ENCODE measurements around the gene F10. TPM values are rescaled to one million over a fixed set of nuclear protein-coding genes. Genes with fewer than 3 reads are reported as not detected.

Gene F10
- total RNA-seq: 10 to 100 TPM in 1 of 4 donors, 1 to 10 TPM in 2, under 1 TPM in 1; 0.61 to 21.6 (median 4.5) TPM

DNA sequence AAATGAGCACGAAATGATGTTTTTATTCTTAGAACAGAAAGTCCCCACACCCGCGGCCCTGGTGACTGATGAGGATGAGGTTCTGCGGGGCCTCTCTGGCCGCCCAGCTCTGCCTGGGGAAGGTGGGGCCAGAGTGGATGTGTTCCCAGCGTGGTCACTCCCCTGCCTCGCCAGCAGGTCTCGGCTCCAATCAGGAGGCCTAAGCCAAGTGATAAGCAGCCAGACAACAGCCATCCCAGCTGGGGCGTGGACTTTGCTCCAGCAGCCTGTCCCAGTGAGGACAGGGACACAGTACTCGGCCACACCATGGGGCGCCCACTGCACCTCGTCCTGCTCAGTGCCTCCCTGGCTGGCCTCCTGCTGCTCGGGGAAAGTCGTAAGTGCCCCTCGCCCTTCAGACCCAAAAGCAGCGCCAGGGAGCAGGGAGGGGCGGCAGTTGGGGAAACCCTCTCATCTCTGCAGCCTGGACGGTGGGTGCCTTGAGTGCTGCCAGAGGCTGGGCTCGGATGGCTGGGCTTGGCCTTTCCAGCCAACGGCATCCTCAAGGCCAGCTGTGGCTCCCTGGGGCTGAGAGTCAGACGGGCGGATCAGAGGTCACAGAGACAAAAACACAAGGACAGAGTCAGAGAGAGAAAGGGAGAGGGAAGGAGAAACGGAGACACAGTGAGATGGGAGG lies at the start of gene F10:
Gene F10 (plus strand): TSS at position 250 of the 676 bp plus-strand sequence. CDS start 57 bp downstream, at position 307.
- peak in 1 of 4 donors; percentile 28 for TF ChIP-seq POLR2A (IDR thresholded peaks at IDR 0.05)
- TF ChIP-seq, protein P1, sequence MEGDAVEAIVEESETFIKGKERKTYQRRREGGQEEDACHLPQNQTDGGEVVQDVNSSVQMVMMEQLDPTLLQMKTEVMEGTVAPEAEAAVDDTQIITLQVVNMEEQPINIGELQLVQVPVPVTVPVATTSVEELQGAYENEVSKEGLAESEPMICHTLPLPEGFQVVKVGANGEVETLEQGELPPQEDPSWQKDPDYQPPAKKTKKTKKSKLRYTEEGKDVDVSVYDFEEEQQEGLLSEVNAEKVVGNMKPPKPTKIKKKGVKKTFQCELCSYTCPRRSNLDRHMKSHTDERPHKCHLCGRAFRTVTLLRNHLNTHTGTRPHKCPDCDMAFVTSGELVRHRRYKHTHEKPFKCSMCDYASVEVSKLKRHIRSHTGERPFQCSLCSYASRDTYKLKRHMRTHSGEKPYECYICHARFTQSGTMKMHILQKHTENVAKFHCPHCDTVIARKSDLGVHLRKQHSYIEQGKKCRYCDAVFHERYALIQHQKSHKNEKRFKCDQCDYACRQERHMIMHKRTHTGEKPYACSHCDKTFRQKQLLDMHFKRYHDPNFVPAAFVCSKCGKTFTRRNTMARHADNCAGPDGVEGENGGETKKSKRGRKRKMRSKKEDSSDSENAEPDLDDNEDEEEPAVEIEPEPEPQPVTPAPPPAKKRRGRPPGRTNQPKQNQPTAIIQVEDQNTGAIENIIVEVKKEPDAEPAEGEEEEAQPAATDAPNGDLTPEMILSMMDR (IDR thresholded peaks at IDR 0.05): no peak
- intact Hi-C loops (cut with DNase I): no loop called here
- no peak for DNase-seq
- peak within 1 kb of the TSS; percentile 47 to 86 (median 75) for H3K27ac ChIP-seq
- H3K27me3 ChIP-seq: peaks cover 0 to 24% (median 0%) of the 10 kb centered on the region in 4 donors
- no peaks in the 10 kb centered on the region for H3K9me3 ChIP-seq
- 40 to 55% methylated on average over 5 to 10 of the region's 23 CpGs for WGBS, 2 donors
- peak within 1 kb of the TSS in 3 of 4 donors; percentile 20 to 56 (median 37) for H3K4me3 ChIP-seq
- no peaks in the 10 kb centered on the region for H3K36me3 ChIP-seq
- peaks cover 0 to 21% (median 5%) of the 10 kb centered on the region in 3 donors for H3K4me1 ChIP-seq

DNA sequence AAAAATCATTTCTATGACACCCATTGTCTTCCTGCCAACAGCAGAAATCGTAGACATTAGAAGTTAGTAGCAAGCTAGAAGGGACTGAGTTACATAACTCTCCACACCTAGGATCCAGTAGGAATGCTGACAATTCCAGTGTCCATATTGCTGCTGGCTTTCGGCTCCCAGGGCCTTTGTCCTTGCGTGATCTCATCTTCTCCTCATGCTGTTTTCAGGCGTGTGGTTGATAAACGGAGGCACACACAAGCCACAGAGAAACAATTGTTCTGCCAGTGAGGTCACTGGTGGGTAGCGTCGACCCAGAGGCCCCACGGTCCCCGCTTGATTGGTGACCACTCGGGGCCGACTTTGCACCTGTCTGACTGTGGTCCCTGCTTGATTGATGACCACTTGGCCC lies 48.7 kb upstream of the F10 start:
- Histone ChIP-seq H3K27ac (no peak overlapping the region), H3K27me3 (no peaks in the 10 kb centered on the region), H3K36me3 (peaks cover 0 to 82% (median 0%) of the 10 kb centered on the region in 3 donors), H3K9me3 (no peaks in the 10 kb centered on the region), H3K4me1 (no peaks in the 10 kb centered on the region), H3K4me3 (no peak overlapping the region)
- intact Hi-C loops (cut with DNase I): no loop called here
- TF ChIP-seq, protein P1 (IDR thresholded peaks at IDR 0.05): no peak
- no peak for TF ChIP-seq POLR2A (IDR thresholded peaks at IDR 0.05)
- no peak for DNase-seq
- 77 to 89% methylated on average over 4 to 11 of the region's 11 CpGs for WGBS, 2 donors

DNA sequence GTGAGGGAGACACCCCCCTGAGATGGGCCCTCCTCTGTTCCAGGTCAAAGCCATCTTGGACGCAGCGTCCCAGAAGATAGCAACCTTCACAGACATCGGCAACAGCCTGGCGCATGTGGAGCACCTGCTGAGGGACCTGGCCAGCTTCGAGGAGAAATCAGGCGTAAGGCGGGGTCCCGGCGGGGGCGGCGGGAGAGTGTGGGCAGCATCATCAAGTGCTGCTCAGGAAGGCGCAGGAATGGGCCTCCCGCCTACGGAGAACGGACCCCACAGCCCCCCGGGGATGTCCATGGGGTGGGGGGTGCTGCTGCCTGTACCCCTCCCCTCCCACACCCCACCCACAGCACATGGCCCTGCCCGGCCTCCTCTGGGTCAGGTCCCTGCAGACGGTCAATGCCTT lies 48.2 kb upstream of the F10 start:
- H3K27ac ChIP-seq: no peak overlapping the region
- no peaks in the 10 kb centered on the region for H3K4me1 ChIP-seq
- no peaks in the 10 kb centered on the region for H3K27me3 ChIP-seq
- no peak for DNase-seq
- intact Hi-C loops (cut with DNase I): no loop called here
- TF ChIP-seq POLR2A (IDR thresholded peaks at IDR 0.05): no peak
- TF ChIP-seq, protein P1 (IDR thresholded peaks at IDR 0.05): no peak
- H3K36me3 ChIP-seq: peaks cover 0 to 85% (median 0%) of the 10 kb centered on the region in 3 donors
- no peaks in the 10 kb centered on the region for H3K9me3 ChIP-seq
- no CpG with 5 or more reads among the region's 18 CpGs for WGBS, 2 donors
- H3K4me3 ChIP-seq: no peak overlapping the region

DNA sequence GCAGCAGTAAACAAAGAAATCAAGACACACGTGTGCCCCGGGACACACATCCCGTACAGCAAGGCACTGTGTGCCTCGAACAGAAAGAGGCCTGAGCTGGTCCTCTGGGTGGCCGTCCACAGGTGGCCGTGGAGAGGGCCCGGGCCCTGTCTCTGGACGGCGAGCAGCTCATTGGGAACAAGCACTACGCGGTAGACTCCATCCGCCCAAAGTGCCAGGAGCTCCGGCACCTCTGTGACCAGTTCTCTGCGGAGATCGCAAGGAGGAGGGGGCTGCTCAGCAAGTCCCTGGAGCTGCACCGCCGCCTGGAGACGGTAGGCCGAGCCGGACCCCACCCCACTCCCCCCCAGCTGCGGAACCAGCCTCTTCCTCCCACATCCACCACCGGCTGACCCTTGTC lies 47.7 kb upstream of the F10 start:
- Histone ChIP-seq H3K36me3 (peaks cover 0 to 82% (median 0%) of the 10 kb centered on the region in 3 donors), H3K27ac (no peak overlapping the region), H3K27me3 (no peaks in the 10 kb centered on the region), H3K9me3 (no peaks in the 10 kb centered on the region), H3K4me3 (no peak overlapping the region), H3K4me1 (no peaks in the 10 kb centered on the region)
- no peak for DNase-seq
- 91 to 96% methylated on average over 5 to 7 of the region's 22 CpGs for WGBS, 2 donors
- intact Hi-C loops (cut with DNase I): no loop called here
- TF ChIP-seq, protein P1 (IDR thresholded peaks at IDR 0.05): no peak
- no peak for TF ChIP-seq POLR2A (IDR thresholded peaks at IDR 0.05)

DNA sequence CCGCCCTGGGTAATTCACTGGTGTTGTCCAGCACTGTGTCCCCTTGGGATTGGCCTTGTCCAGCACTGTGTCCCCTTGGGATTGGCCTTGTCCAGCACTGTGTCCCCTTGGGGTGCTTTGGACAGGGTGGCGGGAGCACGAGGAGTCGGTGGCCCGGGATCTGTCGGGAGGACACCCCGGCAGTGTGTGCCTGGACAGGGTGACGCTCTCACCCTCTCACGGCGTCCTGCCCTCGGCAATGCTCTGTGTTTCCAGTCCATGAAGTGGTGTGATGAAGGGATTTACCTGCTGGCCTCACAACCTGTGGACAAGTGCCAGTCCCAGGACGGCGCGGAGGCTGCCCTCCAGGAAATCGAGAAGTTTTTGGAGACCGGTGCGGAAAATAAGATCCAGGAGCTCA lies 46.9 kb upstream of the F10 start:
- TF ChIP-seq POLR2A (IDR thresholded peaks at IDR 0.05): no peak
- TF ChIP-seq, protein P1 (IDR thresholded peaks at IDR 0.05): no peak

More for the DNA sequence above, 46.9 kb upstream of the F10 start:
- DNase-seq: no peak
- Histone ChIP-seq H3K27me3 (no peaks in the 10 kb centered on the region), H3K36me3 (peaks cover 0 to 74% (median 0%) of the 10 kb centered on the region in 3 donors), H3K9me3 (no peaks in the 10 kb centered on the region), H3K27ac (no peak overlapping the region), H3K4me3 (no peak overlapping the region), H3K4me1 (no peaks in the 10 kb centered on the region)
- 95 to 97% methylated on average over 7 to 16 of the region's 17 CpGs for WGBS, 2 donors
- intact Hi-C loops (cut with DNase I): no loop called here
